Upper lobe of left lung (tissue), 6 donors: Measurements from ENCODE around the gene CNDP2. TPM values are rescaled to one million over a fixed set of nuclear protein-coding genes. Genes with fewer than 3 reads are reported as not detected.

Experiments
- ATAC-seq, 2 donors: fragments of 200-7000 bp; cut with Tn5 transposase; one replicate each; pipeline ENCODE4 v1.9.1; 2022; ENCODE audit warnings: mild to moderate bottlenecking in 2 of 2, moderate library complexity in 2 of 2; ENCODE audit not compliant: low FRiP score in 2 of 2
- DNase-seq, 2 donors: peaks; one replicate each; pipeline ENCODE4 v3.0.0-alpha.2; 2019 to 2020
- H3K27ac ChIP-seq, 4 donors: fragments of 200-600 bp; sonication (generic); one replicate each; pipeline ENCODE4 v1.5.1; 2016 to 2019
- H3K27me3 ChIP-seq, 4 donors: fragments of 200-600 bp; sonication (generic); one replicate each; pipeline ENCODE4 v1.5.1; 2017 to 2019
- H3K36me3 ChIP-seq, 4 donors: fragments of 200-600 bp; sonication (generic); one replicate each; pipeline ENCODE4 v1.5.1; 2016 to 2019
- H3K4me1 ChIP-seq, 4 donors: fragments of 200-600 bp; sonication (generic); one replicate each; pipeline ENCODE4 v1.5.1; 2018 to 2019
- H3K4me3 ChIP-seq, 4 donors: fragments of 200-600 bp; sonication (generic); one replicate each; pipeline ENCODE4 v1.5.1; 2017 to 2019; ENCODE audit warnings: mild to moderate bottlenecking in 2 of 4, moderate library complexity in 1 of 4
- H3K9me3 ChIP-seq, 4 donors: fragments of 200-600 bp; sonication (generic); one replicate each; pipeline ENCODE4 v1.5.1; 2018 to 2019
- CTCF ChIP-seq, 6 experiments: fragments of 450-650 bp in 4 of 6; fragments of 200-600 bp in 2 of 6; sonication (generic) in 2 of 6; IDR thresholded peaks; one replicate each; pipeline ENCODE4 v1.5.1; 2016 to 2019; ENCODE audit warnings: antibody characterized with exemption in 6 of 6
- EP300 ChIP-seq, 4 donors: sonication (generic); formaldehyde crosslinking; IDR thresholded peaks; one replicate each; pipeline ENCODE4 v1.5.1; 2017; ENCODE audit warnings: antibody characterized with exemption in 4 of 4, control low read depth in 2 of 4
- POLR2A ChIP-seq, 4 donors: fragments of 450-650 bp; IDR thresholded peaks; one replicate each; pipeline ENCODE4 v1.5.1; 2016 to 2017; ENCODE audit warnings: antibody characterized with exemption in 4 of 4, mild to moderate bottlenecking in 2 of 4
- POLR2AphosphoS5 ChIP-seq, 2 donors: sonication (generic); formaldehyde crosslinking; IDR thresholded peaks; one replicate each; pipeline ENCODE4 v1.5.1; 2017; ENCODE audit warnings: antibody characterized with exemption in 2 of 2
- WGBS, 2 donors: methylation state at CpG; one replicate each; pipeline ENCODE4 v1.1.5; 2017 to 2018; 5-methylcytosine and 5-hydroxymethylcytosine counted together
- total RNA-seq, 6 donors: library from RNA; depleted of rRNA in 4 of 6; stranded (reverse); fragments of >200 nt in 4 of 6; gene quantifications; one replicate each; pipeline versions ENCODE4 v1.1.0 to v1.2.1, GENCODE V29; 2016 to 2021
- donor health status: DM: no; HTN: no; CAD: no; lungs with moderate emphysema.
- donor health status: DM: no; HTN: yes; CAD: no; lungs with severe emphysema.

Gene CNDP2
- total RNA-seq, 6 donors from 2014 or later, result 147 to 279 (median 196) TPM

GRCh38 chr18:74497324-74497676 lies 1.1 kb downstream of the CNDP2 start:
- Histone ChIP-seq H3K27me3 (no peaks in the 10 kb centered on the region), H3K27ac (peak overlapping the region; percentile 90 to 97 (median 96)), H3K9me3 (no peaks in the 10 kb centered on the region), H3K36me3 (peaks cover 4 to 15% (median 9%) of the 10 kb centered on the region in 4 donors), H3K4me1 (peaks cover 21 to 51% (median 46%) of the 10 kb centered on the region in 4 donors), H3K4me3 (peak overlapping the region in 2 of 4 donors; percentile 81 to 86)
- ATAC-seq, result no peak
- TF ChIP-seq CTCF (IDR thresholded peaks at IDR 0.05) (no peak), EP300 (IDR thresholded peaks at IDR 0.05) (no peak), POLR2A (IDR thresholded peaks at IDR 0.05) (no peak), POLR2AphosphoS5 (IDR thresholded peaks at IDR 0.05) (no peak)
- 91 to 96% methylated on average over 8 of the region's 8 CpGs for WGBS, 2 donors
- no peak for DNase-seq

GRCh38 chr18:74497778-74498177 lies 1.6 kb downstream of the CNDP2 start:
- H3K4me3 ChIP-seq, result peak overlapping the region in 1 of 4 donors; percentile 86
- DNase-seq (no peak), ATAC-seq (no peak)
- H3K4me1 ChIP-seq, result peaks cover 21 to 51% (median 46%) of the 10 kb centered on the region in 4 donors
- no peaks in the 10 kb centered on the region for H3K27me3 ChIP-seq
- H3K36me3 ChIP-seq, result peaks cover 7 to 20% (median 13%) of the 10 kb centered on the region in 4 donors
- peak overlapping the region; percentile 86 to 97 (median 94) for H3K27ac ChIP-seq
- H3K9me3 ChIP-seq, result no peaks in the 10 kb centered on the region
- WGBS, 2 donors, result 67 to 75% methylated on average over 3 of the region's 3 CpGs
- TF ChIP-seq POLR2AphosphoS5 (IDR thresholded peaks at IDR 0.05) (no peak), EP300 (IDR thresholded peaks at IDR 0.05) (no peak), CTCF (IDR thresholded peaks at IDR 0.05) (no peak), POLR2A (IDR thresholded peaks at IDR 0.05) (no peak)

GRCh38 chr18:74498712-74499627 lies 2.8 kb downstream of the CNDP2 start:
- peaks cover 12 to 32% (median 24%) of the 10 kb centered on the region in 4 donors for H3K36me3 ChIP-seq
- no peaks in the 10 kb centered on the region for H3K9me3 ChIP-seq
- H3K4me3 ChIP-seq, result peak overlapping the region in 3 of 4 donors; percentile 27 to 44 (median 41)
- peak overlapping the region; percentile 55 to 97 (median 88) for H3K27ac ChIP-seq
- H3K27me3 ChIP-seq, result no peaks in the 10 kb centered on the region
- DNase-seq, result peak in 1 of 2 donors; percentile 89
- WGBS, 2 donors, result 35 to 46% methylated on average over 14 of the region's 14 CpGs
- H3K4me1 ChIP-seq, result peaks cover 21 to 51% (median 46%) of the 10 kb centered on the region in 4 donors
- peak in 2 of 4 donors; percentile 5 to 27 for TF ChIP-seq POLR2A (IDR thresholded peaks at IDR 0.05)
- peak in 1 of 2 donors; percentile 13 for TF ChIP-seq POLR2AphosphoS5 (IDR thresholded peaks at IDR 0.05)
- TF ChIP-seq CTCF (IDR thresholded peaks at IDR 0.05), result no peak
- peak in 1 of 4 donors; percentile 25 for TF ChIP-seq EP300 (IDR thresholded peaks at IDR 0.05)
- peak in 1 of 2 donors; percentile 52 for ATAC-seq

GRCh38 chr18:74499633-74500032 lies 3.5 kb downstream of the CNDP2 start:
- H3K9me3 ChIP-seq, result no peaks in the 10 kb centered on the region
- H3K27me3 ChIP-seq, result no peaks in the 10 kb centered on the region
- H3K27ac ChIP-seq, result peak overlapping the region; percentile 55 to 97 (median 88)
- DNase-seq, result peak in 1 of 2 donors; percentile 82
- H3K4me1 ChIP-seq, result peaks cover 21 to 51% (median 46%) of the 10 kb centered on the region in 4 donors
- H3K36me3 ChIP-seq, result peaks cover 17 to 38% (median 29%) of the 10 kb centered on the region in 4 donors
- 25 to 44% methylated on average over 9 of the region's 9 CpGs for WGBS, 2 donors
- TF ChIP-seq CTCF (IDR thresholded peaks at IDR 0.05) (no peak), POLR2A (IDR thresholded peaks at IDR 0.05) (peak in 1 of 4 donors; percentile 66), POLR2AphosphoS5 (IDR thresholded peaks at IDR 0.05) (peak; percentile 18 to 51), EP300 (IDR thresholded peaks at IDR 0.05) (peak in 1 of 4 donors; percentile 57)
- peak overlapping the region in 3 of 4 donors; percentile 27 to 44 (median 41) for H3K4me3 ChIP-seq
- ATAC-seq, result peak; percentile 29 to 52
